GM23338 (cell line): ENCODE results near the gene PTPA. TPM values are rescaled to one million over a fixed set of nuclear protein-coding genes. Genes with fewer than 3 reads are reported as not detected.

Experiments used
- ATAC-seq: fragments of 200-7000 bp; cut with Tn5 transposase; 3 replicates; pipeline ENCODE4 v1.9.1; 2020
- DNase-seq: peaks from one replicate; pipeline ENCODE4 v3.0.0-alpha.2; 2015; ENCODE audit warnings: low spot score
- H2AFZ ChIP-seq: fragments of 200-600 bp; sonication (generic); 2 replicates; pipeline ENCODE4 v1.8.0; 2016; ENCODE audit warnings: antibody characterized with exemption, mild to moderate bottlenecking, moderate library complexity
- H3F3A ChIP-seq: fragments of 200-600 bp; sonication (generic); replicated peaks from 2 replicates; pipeline ENCODE4 v1.8.0; 2017; ENCODE audit warnings: antibody characterized with exemption, mixed run types, low read depth
- H3K27ac ChIP-seq: fragments of 200-600 bp; sonication (generic); 2 replicates; pipeline ENCODE4 v1.6.1; 2016; ENCODE audit warnings: low read depth
- H3K27me3 ChIP-seq: fragments of 200-600 bp; sonication (generic); 2 replicates; pipeline ENCODE4 v1.8.0; 2016; ENCODE audit warnings: mild to moderate bottlenecking, mixed run types, moderate library complexity; ENCODE audit not compliant: insufficient read depth
- H3K36me3 ChIP-seq: fragments of 200-600 bp; sonication (generic); 2 replicates; pipeline ENCODE4 v1.8.0; 2016; ENCODE audit warnings: mild to moderate bottlenecking; ENCODE audit not compliant: insufficient read depth
- H3K4me1 ChIP-seq: fragments of 200-600 bp; sonication (generic); 2 replicates; pipeline ENCODE4 v1.8.0; 2016; ENCODE audit warnings: mild to moderate bottlenecking, moderate library complexity; ENCODE audit not compliant: insufficient read depth
- H3K4me2 ChIP-seq: fragments of 200-600 bp; sonication (generic); 2 replicates; pipeline ENCODE4 v1.7.1; 2017; ENCODE audit warnings: mixed run types
- H3K4me3 ChIP-seq: fragments of 200-600 bp; sonication (generic); 2 replicates; pipeline ENCODE4 v1.6.1; 2016; ENCODE audit warnings: mixed run types
- H3K79me2 ChIP-seq: fragments of 200-600 bp; sonication (generic); replicated peaks from 2 replicates; pipeline ENCODE4 v1.8.0; 2017; ENCODE audit warnings: mild to moderate bottlenecking; ENCODE audit not compliant: insufficient read depth
- H3K9me2 ChIP-seq: fragments of 200-600 bp; sonication (generic); 2 replicates; pipeline ENCODE4 v1.8.0; 2017; ENCODE audit not compliant: insufficient read depth
- H4K20me1 ChIP-seq: fragments of 200-600 bp; sonication (generic); replicated peaks from 2 replicates; pipeline ENCODE4 v1.8.0; 2017; ENCODE audit warnings: mild to moderate bottlenecking; ENCODE audit not compliant: insufficient read depth
- H3K27ac Mint-ChIP-seq: 2 replicates; pipeline ENCODE4 v1.8.0; 2020; ENCODE audit warnings: inconsistent platforms, mild to moderate bottlenecking, moderate library complexity, mixed read lengths
- H3K27me3 Mint-ChIP-seq: 3 replicates; pipeline ENCODE4 v1.8.0; 2022; ENCODE audit warnings: low read depth, mild to moderate bottlenecking, moderate library complexity, mixed read lengths, inconsistent platforms; ENCODE audit not compliant: insufficient read depth, poor library complexity
- H3K36me3 Mint-ChIP-seq: 3 replicates; pipeline ENCODE4 v1.8.0; 2021; ENCODE audit warnings: low read depth, mild to moderate bottlenecking, inconsistent platforms, moderate library complexity, mixed read lengths
- H3K4me1 Mint-ChIP-seq: 3 replicates; pipeline ENCODE4 v1.8.0; 2020; ENCODE audit warnings: mild to moderate bottlenecking, inconsistent platforms, mixed read lengths
- H3K4me3 Mint-ChIP-seq: 3 replicates; pipeline ENCODE4 v1.8.0; 2021; ENCODE audit warnings: moderate library complexity, mild to moderate bottlenecking, inconsistent platforms, mixed read lengths
- H3K9me3 Mint-ChIP-seq: 3 replicates; pipeline ENCODE4 v1.8.0; 2020; ENCODE audit warnings: moderate library complexity, mild to moderate bottlenecking, inconsistent platforms, mixed read lengths
- CREB1 ChIP-seq: fragments of 250-450 bp; sonication (Bioruptor Pico); IDR thresholded peaks from 2 replicates; pipeline ENCODE4 v1.5.0; 2020; ENCODE audit warnings: low read depth, mild to moderate bottlenecking, moderate library complexity
- CTCF ChIP-seq, 2 experiments: fragments of 200-600 bp in 1 of 2; sonication (generic) in 1 of 2; conservative IDR thresholded peaks; 2 replicates each; pipeline versions ENCODE4 v1.5.1 to v1.6.1; 2016 to 2017; ENCODE audit warnings: antibody characterized with exemption in 2 of 2, low read depth in 2 of 2, mild to moderate bottlenecking in 2 of 2, moderate library complexity in 1 of 2
- ETS1 ChIP-seq: IDR thresholded peaks from 2 replicates; pipeline ENCODE4 v1.6.1; 2016; ENCODE audit warnings: antibody characterized with exemption
- EZH2phosphoT487 ChIP-seq: fragments of 200-600 bp; sonication (generic); IDR thresholded peaks from one replicate; pipeline ENCODE4 v1.8.1; 2018; ENCODE audit warnings: antibody characterized with exemption; ENCODE audit not compliant: unreplicated experiment
- JUNB ChIP-seq: IDR thresholded peaks from one replicate; pipeline ENCODE4 v1.6.1; 2016; ENCODE audit warnings: antibody characterized with exemption; ENCODE audit not compliant: unreplicated experiment
- NANOG ChIP-seq: IDR thresholded peaks from 2 replicates; pipeline ENCODE4 v1.6.1; 2016; ENCODE audit warnings: antibody characterized with exemption, borderline replicate concordance
- POLR2AphosphoS5 ChIP-seq: IDR thresholded peaks from 2 replicates; pipeline ENCODE4 v1.6.1; 2016; ENCODE audit warnings: antibody characterized with exemption, low read depth
- REST ChIP-seq: IDR thresholded peaks from one replicate; pipeline ENCODE4 v1.6.1; 2018; ENCODE audit warnings: antibody characterized with exemption; ENCODE audit not compliant: unreplicated experiment
- ZNF331 ChIP-seq: fragments of 250-450 bp; sonication (Bioruptor Pico); IDR thresholded peaks from 2 replicates; pipeline ENCODE4 v1.5.0; 2020; ENCODE audit warnings: low read depth, mild to moderate bottlenecking, moderate library complexity
- polyA plus RNA-seq: library from polyadenylated mRNA; unstranded; fragments of >200 nt; fragmentation: Nextera tagmentation; extraction: Ambion mirVana; gene quantifications from 2 replicates; pipeline ENCODE4 v1.2.1, GENCODE V29; 2016
- total RNA-seq: library from RNA; depleted of rRNA; stranded (reverse); fragments of >200 nt; shearing (Covaris generic); gene quantifications from 2 replicates; pipeline ENCODE4 v1.2.3, GENCODE V29; 2014
- TF ChIP-seq, protein P1 (sequence below): fragments of 250-450 bp; sonication (Bioruptor Pico); IDR thresholded peaks from 2 replicates; pipeline ENCODE4 v1.5.0; 2020; ENCODE audit warnings: mild to moderate bottlenecking, moderate library complexity

The PTPA gene
- total and polyA plus RNA-seq, 2 experiments from 2014 or later = 53.9 to 122 TPM

DNA sequence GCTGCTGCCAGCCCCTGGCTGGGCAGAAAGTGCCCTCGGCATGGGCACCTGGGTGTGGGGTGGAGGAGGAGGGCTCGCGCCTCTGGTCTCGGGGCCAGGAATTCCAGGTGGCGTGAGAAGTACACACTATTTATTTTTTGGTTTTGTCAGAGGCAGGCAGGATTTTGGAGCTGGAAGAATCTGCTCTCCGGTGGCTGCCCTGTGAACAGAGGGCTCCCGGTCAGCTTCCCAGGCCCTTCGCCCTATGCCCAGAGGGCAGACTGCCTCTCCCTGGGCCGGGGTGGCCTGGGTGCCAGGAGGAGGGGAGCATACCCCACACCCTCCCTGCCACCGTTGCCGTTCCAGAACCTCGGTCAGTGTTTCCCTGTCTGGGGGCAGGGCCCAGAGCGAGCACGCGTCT, 22.0 kb upstream of the PTPA start:
- Mint-ChIP-seq H3K27me3 (peaks cover 6% of the 10 kb centered on the region), H3K9me3 (no peaks in the 10 kb centered on the region), H3K27ac (no peak overlapping the region), H3K36me3 (peaks cover 30% of the 10 kb centered on the region), H3K4me3 (no peak overlapping the region), H3K4me1 (peaks cover 2% of the 10 kb centered on the region; the same call in 1 of the 3 replicates)
- Histone ChIP-seq H3K27ac (no peak overlapping the region), H3K4me2 (no peak overlapping the region), H3K36me3 (no peaks in the 10 kb centered on the region), H3K4me3 (no peak overlapping the region), H3K9me2 (no peaks in the 10 kb centered on the region), H3K4me1 (no peaks in the 10 kb centered on the region), H3K27me3 (no peaks in the 10 kb centered on the region), H3K79me2 (no peaks in the 10 kb centered on the region), H2AFZ (no peak overlapping the region), H3F3A (0 out of 2 replicates have a peak, but pooled peaks cover 3% of the 10 kb centered on the region), H4K20me1 (no peaks in the 10 kb centered on the region; the same call in 1 of the 2 replicates)
- DNase-seq (no peak), ATAC-seq (no peak)
- TF ChIP-seq CREB1 (CRISPR knock-in tag) = no peak
- no peak for TF ChIP-seq POLR2AphosphoS5
- no peak for TF ChIP-seq ETS1
- TF ChIP-seq JUNB = no peak
- no peak for TF ChIP-seq REST
- TF ChIP-seq EZH2phosphoT487 = no peak
- no peak for TF ChIP-seq CTCF (conservative IDR thresholded peaks at IDR 0.05; ENCODE audit: low read depth in 2 of 2)
- TF ChIP-seq NANOG = no peak
- TF ChIP-seq, protein P1, sequence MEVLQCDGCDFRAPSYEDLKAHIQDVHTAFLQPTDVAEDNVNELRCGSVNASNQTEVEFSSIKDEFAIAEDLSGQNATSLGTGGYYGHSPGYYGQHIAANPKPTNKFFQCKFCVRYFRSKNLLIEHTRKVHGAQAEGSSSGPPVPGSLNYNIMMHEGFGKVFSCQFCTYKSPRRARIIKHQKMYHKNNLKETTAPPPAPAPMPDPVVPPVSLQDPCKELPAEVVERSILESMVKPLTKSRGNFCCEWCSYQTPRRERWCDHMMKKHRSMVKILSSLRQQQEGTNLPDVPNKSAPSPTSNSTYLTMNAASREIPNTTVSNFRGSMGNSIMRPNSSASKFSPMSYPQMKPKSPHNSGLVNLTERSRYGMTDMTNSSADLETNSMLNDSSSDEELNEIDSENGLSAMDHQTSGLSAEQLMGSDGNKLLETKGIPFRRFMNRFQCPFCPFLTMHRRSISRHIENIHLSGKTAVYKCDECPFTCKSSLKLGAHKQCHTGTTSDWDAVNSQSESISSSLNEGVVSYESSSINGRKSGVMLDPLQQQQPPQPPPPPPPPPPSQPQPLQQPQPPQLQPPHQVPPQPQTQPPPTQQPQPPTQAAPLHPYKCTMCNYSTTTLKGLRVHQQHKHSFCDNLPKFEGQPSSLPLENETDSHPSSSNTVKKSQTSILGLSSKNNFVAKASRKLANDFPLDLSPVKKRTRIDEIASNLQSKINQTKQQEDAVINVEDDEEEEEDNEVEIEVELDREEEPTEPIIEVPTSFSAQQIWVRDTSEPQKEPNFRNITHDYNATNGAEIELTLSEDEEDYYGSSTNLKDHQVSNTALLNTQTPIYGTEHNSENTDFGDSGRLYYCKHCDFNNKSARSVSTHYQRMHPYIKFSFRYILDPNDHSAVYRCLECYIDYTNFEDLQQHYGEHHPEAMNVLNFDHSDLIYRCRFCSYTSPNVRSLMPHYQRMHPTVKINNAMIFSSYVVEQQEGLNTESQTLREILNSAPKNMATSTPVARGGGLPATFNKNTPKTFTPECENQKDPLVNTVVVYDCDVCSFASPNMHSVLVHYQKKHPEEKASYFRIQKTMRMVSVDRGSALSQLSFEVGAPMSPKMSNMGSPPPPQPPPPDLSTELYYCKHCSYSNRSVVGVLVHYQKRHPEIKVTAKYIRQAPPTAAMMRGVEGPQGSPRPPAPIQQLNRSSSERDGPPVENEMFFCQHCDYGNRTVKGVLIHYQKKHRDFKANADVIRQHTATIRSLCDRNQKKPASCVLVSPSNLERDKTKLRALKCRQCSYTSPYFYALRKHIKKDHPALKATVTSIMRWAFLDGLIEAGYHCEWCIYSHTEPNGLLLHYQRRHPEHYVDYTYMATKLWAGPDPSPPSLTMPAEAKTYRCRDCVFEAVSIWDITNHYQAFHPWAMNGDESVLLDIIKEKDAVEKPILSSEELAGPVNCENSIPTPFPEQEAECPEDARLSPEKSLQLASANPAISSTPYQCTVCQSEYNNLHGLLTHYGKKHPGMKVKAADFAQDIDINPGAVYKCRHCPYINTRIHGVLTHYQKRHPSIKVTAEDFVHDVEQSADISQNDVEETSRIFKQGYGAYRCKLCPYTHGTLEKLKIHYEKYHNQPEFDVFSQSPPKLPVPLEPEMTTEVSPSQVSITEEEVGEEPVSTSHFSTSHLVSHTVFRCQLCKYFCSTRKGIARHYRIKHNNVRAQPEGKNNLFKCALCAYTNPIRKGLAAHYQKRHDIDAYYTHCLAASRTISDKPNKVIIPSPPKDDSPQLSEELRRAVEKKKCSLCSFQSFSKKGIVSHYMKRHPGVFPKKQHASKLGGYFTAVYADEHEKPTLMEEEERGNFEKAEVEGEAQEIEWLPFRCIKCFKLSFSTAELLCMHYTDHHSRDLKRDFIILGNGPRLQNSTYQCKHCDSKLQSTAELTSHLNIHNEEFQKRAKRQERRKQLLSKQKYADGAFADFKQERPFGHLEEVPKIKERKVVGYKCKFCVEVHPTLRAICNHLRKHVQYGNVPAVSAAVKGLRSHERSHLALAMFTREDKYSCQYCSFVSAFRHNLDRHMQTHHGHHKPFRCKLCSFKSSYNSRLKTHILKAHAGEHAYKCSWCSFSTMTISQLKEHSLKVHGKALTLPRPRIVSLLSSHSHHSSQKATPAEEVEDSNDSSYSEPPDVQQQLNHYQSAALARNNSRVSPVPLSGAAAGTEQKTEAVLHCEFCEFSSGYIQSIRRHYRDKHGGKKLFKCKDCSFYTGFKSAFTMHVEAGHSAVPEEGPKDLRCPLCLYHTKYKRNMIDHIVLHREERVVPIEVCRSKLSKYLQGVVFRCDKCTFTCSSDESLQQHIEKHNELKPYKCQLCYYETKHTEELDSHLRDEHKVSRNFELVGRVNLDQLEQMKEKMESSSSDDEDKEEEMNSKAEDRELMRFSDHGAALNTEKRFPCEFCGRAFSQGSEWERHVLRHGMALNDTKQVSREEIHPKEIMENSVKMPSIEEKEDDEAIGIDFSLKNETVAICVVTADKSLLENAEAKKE (CRISPR knock-in tag) = no peak
- no peak for TF ChIP-seq ZNF331 (CRISPR knock-in tag)
